Activated naive CD4-positive, alpha-beta T cell treated with anti-CD3 and anti-CD28 coated beads, Interleukin-2, amount 50 U/mL, for 16 hours (primary cell): ENCODE data around the gene PAX6.

Experiments
- DNase-seq: peaks from one replicate; pipeline ENCODE4 v3.0.0-alpha.2; 2020

PAX6 gene

GRCh38 chr11:31822175-31822926, 11.2 kb upstream of the PAX6 start:
- DNase-seq = no peak

- DNase-seq = no peak
Observed at GRCh38 chr11:31821766-31822165, 10.6 kb upstream of the PAX6 start.

- DNase-seq = no peak
Observed at GRCh38 chr11:31821235-31821764, 10.2 kb upstream of the PAX6 start.

GRCh38 chr11:31820438-31820818, 9.3 kb upstream of the PAX6 start:
- no peak for DNase-seq

- DNase-seq = no peak
Observed at GRCh38 chr11:31819621-31820437, 8.7 kb upstream of the PAX6 start.

- no peak for DNase-seq
Observed at GRCh38 chr11:31818874-31819331, 7.8 kb upstream of the PAX6 start.

- DNase-seq = no peak
Observed at GRCh38 chr11:31818425-31818755, 7.3 kb upstream of the PAX6 start.

- DNase-seq = no peak
Observed at GRCh38 chr11:31817621-31818424, 6.7 kb upstream of the PAX6 start.

- DNase-seq = no peak
Observed at GRCh38 chr11:31817054-31817620, 6.0 kb upstream of the PAX6 start.

- no peak for DNase-seq
Observed at GRCh38 chr11:31816468-31817053, 5.4 kb upstream of the PAX6 start.

- no peak for DNase-seq
Observed at GRCh38 chr11:31815711-31816467, 4.8 kb upstream of the PAX6 start.

- DNase-seq = no peak
Observed at GRCh38 chr11:31814176-31814868, 3.2 kb upstream of the PAX6 start.

- no peak for DNase-seq
Observed at GRCh38 chr11:31813391-31814175, 2.5 kb upstream of the PAX6 start.

- DNase-seq = no peak
Observed at GRCh38 chr11:31812383-31813381, 1.6 kb upstream of the PAX6 start.

GRCh38 chr11:31809857-31810778, 1.0 kb downstream of the PAX6 start:
- no peak for DNase-seq

GRCh38 chr11:31809541-31809856, 1.6 kb downstream of the PAX6 start:
- DNase-seq = no peak

GRCh38 chr11:31808721-31809540, 2.2 kb downstream of the PAX6 start:
- no peak for DNase-seq
